ENCODE results near the gene TCF12. TPM values are rescaled to one million over a fixed set of nuclear protein-coding genes. Genes with fewer than 3 reads are reported as not detected.
A peak's percentile ranks its signal among the peaks of the same experiment; 100 is the strongest.

Gene TCF12
- total and polyA plus RNA-seq, 2 donors (not counting 3 experiments of a cell fraction or from before 2014, with no cell fraction given), result 72.1 to 133 TPM

GRCh38 chr15:57017024-57017423 is 98.6 kb downstream of the TCF12 start:
- Histone ChIP-seq H3K27ac (ENCODE audit: insufficient read depth, low read depth, low read length) (no peak overlapping the region), H4K20me1 (replicated peaks; ENCODE audit: control insufficient read depth, extremely low read depth, insufficient read depth, low read length) (peaks cover 9% of the 10 kb centered on the region), H3K27me3 (ENCODE audit: control insufficient read depth in 2 of 2, insufficient read depth in 2 of 2, low read length in 2 of 2) (no peaks in the 10 kb centered on the region), H3K4me2 (ENCODE audit: insufficient read depth, low read length) (no peak overlapping the region), H3K79me2 (ENCODE audit: control insufficient read depth, insufficient read depth, low read length) (peaks cover 87% of the 10 kb centered on the region), H3K4me3 (replicated peaks in 1 of 3; ENCODE audit: insufficient read depth in 1 of 3, low read depth in 1 of 3, low read length in 3 of 3) (no peak overlapping the region), H3K9me3 (replicated peaks; ENCODE audit: control insufficient read depth, insufficient read depth, low read length) (no peaks in the 10 kb centered on the region), H3K9ac (replicated peaks; ENCODE audit: extremely low read depth, insufficient read depth, low read length) (no peak overlapping the region), H3K36me3 (ENCODE audit: control insufficient read depth in 2 of 2, extremely low read depth in 1 of 2, insufficient read depth in 2 of 2, low read length in 2 of 2) (no peaks in the 10 kb centered on the region), H3K9me1 (replicated peaks; ENCODE audit: control insufficient read depth, extremely low read depth, insufficient read depth, low read length) (no peaks in the 10 kb centered on the region), H2AFZ (ENCODE audit: low read depth, low read length) (no peak overlapping the region), H3K4me1 (ENCODE audit: control insufficient read depth, extremely low read depth, insufficient read depth, low read length) (peaks cover 6% of the 10 kb centered on the region)
- no TSS peak for BruUV-seq (replicated peaks)
- ChIA-PET CTCF (interaction anchor here (1.0 to 1.7 kb wide), 4 partner anchors 118 to 196 kb away, joined by 3 to 5 read pairs (median 4); no protein-coding TSS in a partner anchor), POLR2A (no interaction called here)
- FAIRE-seq (no peak), DNase-seq (ENCODE audit: low read depth, low spot score) (peak; percentile 44)
- intact Hi-C loops (cut with micrococcal nuclease) (loop anchor here (2.0 to 10.0 kb wide), 4 partner anchors 122 to 522 kb away; no protein-coding TSS in a partner anchor), dilution Hi-C loops (cut with MboI; ENCODE audit: extremely low pct_ligation_motif_present, low sequenced_read_pairs) (no loop called here)
- TF ChIP-seq GATA2 (IDR thresholded peaks at IDR 0.05; ENCODE audit: insufficient read depth, insufficient read length, low read depth, low read length), result no peak
- TF ChIP-seq, protein P1, sequence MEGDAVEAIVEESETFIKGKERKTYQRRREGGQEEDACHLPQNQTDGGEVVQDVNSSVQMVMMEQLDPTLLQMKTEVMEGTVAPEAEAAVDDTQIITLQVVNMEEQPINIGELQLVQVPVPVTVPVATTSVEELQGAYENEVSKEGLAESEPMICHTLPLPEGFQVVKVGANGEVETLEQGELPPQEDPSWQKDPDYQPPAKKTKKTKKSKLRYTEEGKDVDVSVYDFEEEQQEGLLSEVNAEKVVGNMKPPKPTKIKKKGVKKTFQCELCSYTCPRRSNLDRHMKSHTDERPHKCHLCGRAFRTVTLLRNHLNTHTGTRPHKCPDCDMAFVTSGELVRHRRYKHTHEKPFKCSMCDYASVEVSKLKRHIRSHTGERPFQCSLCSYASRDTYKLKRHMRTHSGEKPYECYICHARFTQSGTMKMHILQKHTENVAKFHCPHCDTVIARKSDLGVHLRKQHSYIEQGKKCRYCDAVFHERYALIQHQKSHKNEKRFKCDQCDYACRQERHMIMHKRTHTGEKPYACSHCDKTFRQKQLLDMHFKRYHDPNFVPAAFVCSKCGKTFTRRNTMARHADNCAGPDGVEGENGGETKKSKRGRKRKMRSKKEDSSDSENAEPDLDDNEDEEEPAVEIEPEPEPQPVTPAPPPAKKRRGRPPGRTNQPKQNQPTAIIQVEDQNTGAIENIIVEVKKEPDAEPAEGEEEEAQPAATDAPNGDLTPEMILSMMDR (IDR thresholded peaks at IDR 0.05; ENCODE audit: extremely low read depth in 1 of 2, insufficient read depth in 1 of 2, low read depth in 1 of 2, low read length in 2 of 2), result peak in 1 of 2 donors; percentile 12

DNA sequence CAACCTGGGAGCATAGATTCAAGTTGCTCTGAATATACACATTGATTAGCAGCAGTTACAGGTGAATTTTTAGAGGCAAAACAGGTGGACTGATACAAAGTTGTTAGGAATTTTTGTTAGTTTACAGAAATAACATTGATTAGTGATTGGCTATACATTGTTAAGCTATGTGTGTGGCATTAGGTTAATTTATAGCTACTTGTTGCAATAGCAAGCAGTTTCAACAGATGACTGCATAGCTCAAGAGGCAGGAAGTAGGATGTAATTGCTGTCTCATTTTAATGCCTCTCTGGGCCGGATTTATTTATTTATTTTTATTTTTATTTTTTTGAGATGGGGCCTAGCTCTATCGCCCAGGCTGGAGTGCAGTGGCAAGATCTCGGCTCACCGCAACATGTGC is 99.7 kb downstream of the TCF12 start:
- H3K36me3 ChIP-seq (ENCODE audit: control insufficient read depth in 2 of 2, extremely low read depth in 1 of 2, insufficient read depth in 2 of 2, low read length in 2 of 2), result no peaks in the 10 kb centered on the region
- H3K9me3 ChIP-seq (replicated peaks; ENCODE audit: control insufficient read depth, insufficient read depth, low read length), result no peaks in the 10 kb centered on the region
- CTCF ChIA-PET, result interaction anchor here (0.6 to 1.7 kb wide), 10 partner anchors 14 to 198 kb away, joined by 3 to 10 read pairs (median 3); no protein-coding TSS in a partner anchor
- no peak for TF ChIP-seq MAX (IDR thresholded peaks at IDR 0.05; ENCODE audit: insufficient read depth, insufficient read length)
- no peak for TF ChIP-seq GATA2 (IDR thresholded peaks at IDR 0.05; ENCODE audit: insufficient read depth, insufficient read length, low read depth, low read length)
- no peak for TF ChIP-seq EZH2 (IDR thresholded peaks at IDR 0.05; ENCODE audit: borderline replicate concordance, low read depth, low read length, severe bottlenecking)
- no peak overlapping the region for H2AFZ ChIP-seq (ENCODE audit: low read depth, low read length)
- H3K27me3 ChIP-seq (ENCODE audit: control insufficient read depth in 2 of 2, insufficient read depth in 2 of 2, low read length in 2 of 2), result no peaks in the 10 kb centered on the region
- POLR2A ChIA-PET, result no interaction called here
- no peak overlapping the region for H3K4me3 ChIP-seq (replicated peaks in 1 of 3; ENCODE audit: insufficient read depth in 1 of 3, low read depth in 1 of 3, low read length in 3 of 3)
- dilution Hi-C loops (cut with MboI; ENCODE audit: extremely low pct_ligation_motif_present, low sequenced_read_pairs) (no loop called here), intact Hi-C loops (cut with micrococcal nuclease) (loop anchor here (5.0 to 10.0 kb wide), 3 partner anchors 193 to 523 kb away; no protein-coding TSS in a partner anchor)
- H3K9me1 ChIP-seq (replicated peaks; ENCODE audit: control insufficient read depth, extremely low read depth, insufficient read depth, low read length), result no peaks in the 10 kb centered on the region
- BruUV-seq (replicated peaks), result no TSS peak
- DNase-seq (ENCODE audit: low read depth, low spot score) (no peak), FAIRE-seq (no peak)
- no peak overlapping the region for H3K4me2 ChIP-seq (ENCODE audit: insufficient read depth, low read length)
- H3K4me1 ChIP-seq (ENCODE audit: control insufficient read depth, extremely low read depth, insufficient read depth, low read length), result peaks cover 6% of the 10 kb centered on the region
- H3K27ac ChIP-seq (ENCODE audit: insufficient read depth, low read depth, low read length), result no peak overlapping the region
- H3K9ac ChIP-seq (replicated peaks; ENCODE audit: extremely low read depth, insufficient read depth, low read length), result no peak overlapping the region
- peaks cover 3% of the 10 kb centered on the region for H4K20me1 ChIP-seq (replicated peaks; ENCODE audit: control insufficient read depth, extremely low read depth, insufficient read depth, low read length)
- peaks cover 84% of the 10 kb centered on the region for H3K79me2 ChIP-seq (ENCODE audit: control insufficient read depth, insufficient read depth, low read length)
